IPS-NIHi11 (cell line): ENCODE measurements around the gene ERO1B.
A peak's percentile ranks its signal among the peaks of the same experiment; 100 is the strongest.

ENCODE experiments used
- DNase-seq: peaks from one replicate; pipeline ENCODE4 v3.0.0; 2012; ENCODE audit warnings: mixed read lengths, low spot score

Gene ERO1B

GRCh38 chr1:236297161-236297560 is 15.4 kb upstream of the ERO1B start:
- no peak for DNase-seq

GRCh38 chr1:236292425-236292824 is 10.7 kb upstream of the ERO1B start:
- DNase-seq: no peak

GRCh38 chr1:236289492-236290131 is 7.9 kb upstream of the ERO1B start:
- no peak for DNase-seq

- no peak for DNase-seq
These were observed 6.8 kb upstream of the ERO1B start for GRCh38 chr1:236288620-236288976.

- peak; percentile 60 for DNase-seq
These were observed 6.2 kb upstream of the ERO1B start for GRCh38 chr1:236287757-236288619.

GRCh38 chr1:236287356-236287755 is 5.6 kb upstream of the ERO1B start:
- DNase-seq: no peak

- DNase-seq: no peak
These were observed 2.5 kb upstream of the ERO1B start for GRCh38 chr1:236284291-236284721.

- no peak for DNase-seq
These were observed 961 bp upstream of the ERO1B start for GRCh38 chr1:236282719-236283118.

GRCh38 chr1:236282425-236282716 is 613 bp upstream of the ERO1B start:
- DNase-seq: no peak

- DNase-seq: peak; percentile 24
These were observed 532 bp downstream of the ERO1B start for GRCh38 chr1:236281198-236281653.

- DNase-seq: peak; percentile 19
These were observed 1.1 kb downstream of the ERO1B start for GRCh38 chr1:236280438-236281197.

GRCh38 chr1:236275586-236275985 is 6.2 kb downstream of the ERO1B start:
- DNase-seq: no peak

- no peak for DNase-seq
These were observed 6.7 kb downstream of the ERO1B start for GRCh38 chr1:236275061-236275460.

GRCh38 chr1:236273358-236273757 is 8.4 kb downstream of the ERO1B start:
- DNase-seq: no peak

GRCh38 chr1:236269439-236269838 is 12.3 kb downstream of the ERO1B start:
- no peak for DNase-seq

GRCh38 chr1:236261898-236262297 is 19.9 kb downstream of the ERO1B start:
- no peak for DNase-seq

- DNase-seq: no peak
These were observed 20.7 kb downstream of the ERO1B start for GRCh38 chr1:236261033-236261432.

- DNase-seq: no peak
These were observed 22.7 kb downstream of the ERO1B start for GRCh38 chr1:236259043-236259442.

GRCh38 chr1:236258114-236258622 is 23.6 kb downstream of the ERO1B start:
- no peak for DNase-seq

- DNase-seq: no peak
These were observed 24.5 kb downstream of the ERO1B start for GRCh38 chr1:236257216-236257615.

GRCh38 chr1:236253918-236254637 is 27.7 kb downstream of the ERO1B start:
- DNase-seq: no peak

- DNase-seq: no peak
These were observed 28.6 kb downstream of the ERO1B start for GRCh38 chr1:236253119-236253518.
